Lung (tissue), 16 donors: ENCODE measurements around the gene ZNF660. TPM values are rescaled to one million over a fixed set of nuclear protein-coding genes. Genes with fewer than 3 reads are reported as not detected.
"Not testable (repeated sequence)": the region's sequence is repeated elsewhere in the genome, so short reads cannot be mapped to it uniquely, and the experiment has no call there.

ENCODE experiments used
- ATAC-seq: fragments of 200-7000 bp; cut with Tn5 transposase; one replicate; pipeline ENCODE4 v1.9.1; 2020; ENCODE audit warnings: moderate number of reproducible peaks; ENCODE audit not compliant: insufficient read depth, low FRiP score
- DNase-seq, 3 donors: peaks; one replicate each; pipeline ENCODE4 v3.0.0-alpha.2; 2013 to 2017
- H3K27ac ChIP-seq, 2 donors: one replicate each; pipeline ENCODE4 v1.5.1; 2013; ENCODE audit warnings: mild to moderate bottlenecking in 2 of 2, moderate library complexity in 2 of 2, control low read depth in 1 of 2, inconsistent platforms in 1 of 2, low read depth in 1 of 2, low read length in 1 of 2
- H3K27me3 ChIP-seq, 3 donors: one replicate each; pipeline ENCODE4 v1.5.1; 2013; ENCODE audit warnings: low read length in 2 of 3; ENCODE audit not compliant: control insufficient read depth in 3 of 3, insufficient read depth in 3 of 3
- H3K36me3 ChIP-seq, 4 donors: one replicate each; pipeline ENCODE4 v1.5.1; 2013; ENCODE audit warnings: low read length in 4 of 4, mild to moderate bottlenecking in 1 of 4, moderate library complexity in 1 of 4; ENCODE audit not compliant: control insufficient read depth in 4 of 4, insufficient read depth in 4 of 4
- H3K4me1 ChIP-seq, 5 donors: one replicate each; pipeline ENCODE4 v1.5.1; 2013; ENCODE audit warnings: low read length in 5 of 5, mild to moderate bottlenecking in 2 of 5, moderate library complexity in 1 of 5; ENCODE audit not compliant: control insufficient read depth in 5 of 5, insufficient read depth in 5 of 5
- H3K4me3 ChIP-seq: one replicate; pipeline ENCODE4 v1.5.1; 2013; ENCODE audit warnings: mild to moderate bottlenecking, control low read depth, moderate library complexity
- H3K9ac ChIP-seq, 2 donors: one replicate each; pipeline ENCODE4 v1.5.1; 2013; ENCODE audit warnings: low read length in 2 of 2, control low read depth in 1 of 2; ENCODE audit not compliant: insufficient read depth in 1 of 2
- H3K9me3 ChIP-seq, 4 donors: one replicate each; pipeline ENCODE4 v1.5.1; 2013; ENCODE audit warnings: low read length in 3 of 4, mild to moderate bottlenecking in 1 of 4, moderate library complexity in 1 of 4; ENCODE audit not compliant: control insufficient read depth in 4 of 4, insufficient read depth in 3 of 4
- CTCF ChIP-seq: IDR thresholded peaks from 2 replicates; pipeline ENCODE4 v1.5.1; 2012; ENCODE audit warnings: mild to moderate bottlenecking; ENCODE audit errors: control extremely low read depth, extremely low read depth
- WGBS, 2 donors: extraction: QIAGEN DNeasy Blood & Tissue Kit; methylation state at CpG; one replicate each; pipeline ENCODE4 v1.1.7; 2013; 5-methylcytosine and 5-hydroxymethylcytosine counted together
- long read RNA-seq, 5 donors: transcript quantifications; one replicate each; lab custom pipeline, GENCODE V29; 2026
- polyA plus RNA-seq, 2 donors: library from polyadenylated mRNA; stranded (reverse); fragments of 200-250 nt; gene quantifications; one replicate each; pipeline ENCODE4 v1.2.1, GENCODE V29; 2013
- total RNA-seq, 2 donors: library from RNA; depleted of rRNA in 1 of 2; stranded (reverse); fragments of >200 nt in 1 of 2; gene quantifications; one replicate each; pipeline ENCODE4 v1.2.1, GENCODE V29; 2014 to 2021
- donor health status: control.
- donor health status: control.
- donor health status: Bipolar disorder and iron deficiency.
- donor health status: healthy.
- donor health status: DM: yes; HTN: yes; CAD: no.

Gene ZNF660
- total RNA-seq (1 to 10 TPM; 3.7 to 8.7 TPM), polyA plus RNA-seq (1 to 10 TPM in 1 of 2 donors, under 1 TPM in 1; 0.64 to 1.1 TPM)
- long read RNA-seq, donor 1, full-length matches to known transcripts = 6 of 6 reads
- long read RNA-seq, donor 1, partial matches to known transcripts = 0 of 6 reads
- long read RNA-seq, donor 1, other reads (novel, unspliced or antisense) = 0 of 6 reads
- long read RNA-seq, donor 2 = 0 reads
- long read RNA-seq, donor 3 = 0 reads
- long read RNA-seq, donor 4 = 0 reads
- long read RNA-seq, donor 5, full-length matches to known transcripts = 9 of 9 reads
- long read RNA-seq, donor 5, partial matches to known transcripts = 0 of 9 reads
- long read RNA-seq, donor 5, other reads (novel, unspliced or antisense) = 0 of 9 reads

GRCh38 chr3:44584646-44585501, at the start of gene ZNF660:
Gene ZNF660 (plus strand): TSS chr3:44584964. CDS start chr3:44594194, 9,230 bp downstream.
- WGBS, 2 donors = 1 to 3% methylated on average over 41 of the region's 41 CpGs
- no peak for TF ChIP-seq CTCF
- peak; percentile 93 to 97 (median 97) for DNase-seq
- ATAC-seq = peak; percentile 91
- peaks cover 0 to 20% (median 6%) of the 10 kb centered on the region in 5 donors for H3K4me1 ChIP-seq
- peak within 1 kb of the TSS; percentile 92 to 98 for H3K9ac ChIP-seq
- H3K9me3 ChIP-seq = peaks cover 0 to 8% (median 2%) of the 10 kb centered on the region in 4 donors
- peak within 1 kb of the TSS; percentile 21 to 61 for H3K27ac ChIP-seq
- peak within 1 kb of the TSS; percentile 51 for H3K4me3 ChIP-seq
- H3K27me3 ChIP-seq = peaks cover 0 to 10% (median 0%) of the 10 kb centered on the region in 3 donors
- peaks cover 0 to 41% (median 20%) of the 10 kb centered on the region in 4 donors for H3K36me3 ChIP-seq

- H3K27ac ChIP-seq = no peak overlapping the region
- WGBS, 2 donors = 5 to 14% methylated on average over 1 of the region's 1 CpG
- H3K36me3 ChIP-seq = no peaks in the 10 kb centered on the region
- peaks cover 0 to 4% (median 0%) of the 10 kb centered on the region in 4 donors for H3K9me3 ChIP-seq
- TF ChIP-seq CTCF = no peak
- H3K9ac ChIP-seq = no peak overlapping the region
- DNase-seq = no peak
- ATAC-seq = no peak
- peaks cover 0 to 4% (median 4%) of the 10 kb centered on the region in 3 donors for H3K27me3 ChIP-seq
- no peak overlapping the region for H3K4me3 ChIP-seq
- no peaks in the 10 kb centered on the region for H3K4me1 ChIP-seq
Measured at GRCh38 chr3:44535364-44535763, 49.4 kb upstream of the ZNF660 start.

- 40 to 71% methylated on average over 1 of the region's 1 CpG for WGBS, 2 donors
- not testable (repeated sequence) for H3K27me3 ChIP-seq, H3K4me3 ChIP-seq, H3K27ac ChIP-seq, H3K4me1 ChIP-seq, ATAC-seq, H3K36me3 ChIP-seq, DNase-seq, H3K9ac ChIP-seq, H3K9me3 ChIP-seq
Measured at GRCh38 chr3:44544811-44545210, 40.0 kb upstream of the ZNF660 start.
